Suprapubic skin (tissue), 4 donors: ENCODE measurements around the gene PNPLA1. TPM values are rescaled to one million over a fixed set of nuclear protein-coding genes. Genes with fewer than 3 reads are reported as not detected.
A peak's percentile ranks its signal among the peaks of the same experiment; 100 is the strongest.

Source experiments
- DNase-seq, 2 donors: peaks; one replicate each; pipeline ENCODE4 v3.0.0-alpha.2; 2019; ENCODE audit warnings: low spot score in 2 of 2
- H3K27ac ChIP-seq: fragments of 200-600 bp; sonication (generic); one replicate; pipeline ENCODE4 v1.5.1; 2019
- H3K27me3 ChIP-seq: fragments of 200-600 bp; sonication (generic); one replicate; pipeline ENCODE4 v1.5.1; 2019
- H3K36me3 ChIP-seq: fragments of 200-600 bp; sonication (generic); one replicate; pipeline ENCODE4 v1.5.1; 2019
- H3K4me1 ChIP-seq: fragments of 200-600 bp; sonication (generic); one replicate; pipeline ENCODE4 v1.5.1; 2019
- H3K4me3 ChIP-seq: fragments of 200-600 bp; sonication (generic); one replicate; pipeline ENCODE4 v1.5.1; 2019; ENCODE audit warnings: mild to moderate bottlenecking
- H3K9me3 ChIP-seq: fragments of 200-600 bp; sonication (generic); one replicate; pipeline ENCODE4 v1.5.1; 2019
- CTCF ChIP-seq, 2 donors: fragments of 200-600 bp in 1 of 2; fragments of 450-650 bp in 1 of 2; sonication (generic) in 1 of 2; IDR thresholded peaks; one replicate each; pipeline ENCODE4 v1.5.1; 2016 to 2019; ENCODE audit warnings: antibody characterized with exemption in 2 of 2, mild to moderate bottlenecking in 1 of 2, moderate library complexity in 1 of 2
- EP300 ChIP-seq: sonication (generic); formaldehyde crosslinking; IDR thresholded peaks from one replicate; pipeline ENCODE4 v1.6.1; 2017; ENCODE audit warnings: antibody characterized with exemption
- POLR2A ChIP-seq, 2 donors: fragments of 450-650 bp; IDR thresholded peaks; one replicate each; pipeline ENCODE4 v1.6.1; 2017; ENCODE audit warnings: antibody characterized with exemption in 2 of 2, mild to moderate bottlenecking in 2 of 2, moderate library complexity in 2 of 2
- POLR2AphosphoS5 ChIP-seq, 3 donors: sonication (generic); formaldehyde crosslinking; IDR thresholded peaks; one replicate each; pipeline ENCODE4 v1.6.1; 2017; ENCODE audit warnings: antibody characterized with exemption in 3 of 3
- WGBS: methylation state at CpG from one replicate; pipeline ENCODE4 v1.1.5; 2018; 5-methylcytosine and 5-hydroxymethylcytosine counted together
- total RNA-seq, 4 donors: library from RNA; depleted of rRNA; stranded (reverse); fragments of >200 nt; gene quantifications; one replicate each; pipeline ENCODE4 v1.1.0, GENCODE V29; 2016

The PNPLA1 gene
- total RNA-seq, 4 donors from 2014 or later, result 15.7 to 40.3 (median 32.9) TPM

- peaks cover 16% of the 10 kb centered on the region for H3K4me1 ChIP-seq
- H3K27me3 ChIP-seq, result peaks cover 7% of the 10 kb centered on the region
- no peak overlapping the region for H3K27ac ChIP-seq
- H3K9me3 ChIP-seq, result no peaks in the 10 kb centered on the region
- 77% methylated on average over 11 of the region's 12 CpGs for WGBS
- no peak for TF ChIP-seq POLR2A (IDR thresholded peaks at IDR 0.05)
- H3K36me3 ChIP-seq, result no peaks in the 10 kb centered on the region
- no peak overlapping the region for H3K4me3 ChIP-seq
- DNase-seq, result no peak
These were observed 69.3 kb downstream of the PNPLA1 start for GRCh38 chr6:36339146-36339545.

- H3K36me3 ChIP-seq, result no peaks in the 10 kb centered on the region
- peaks cover 9% of the 10 kb centered on the region for H3K4me1 ChIP-seq
- H3K27me3 ChIP-seq, result peaks cover under 1% of the 10 kb centered on the region
- no peak for DNase-seq
- H3K27ac ChIP-seq, result no peak overlapping the region
- WGBS, result 58% methylated on average over 12 of the region's 12 CpGs
- H3K9me3 ChIP-seq, result no peaks in the 10 kb centered on the region
- TF ChIP-seq POLR2AphosphoS5 (IDR thresholded peaks at IDR 0.05) (no peak), CTCF (IDR thresholded peaks at IDR 0.05) (no peak), EP300 (no peak), POLR2A (IDR thresholded peaks at IDR 0.05) (no peak)
- H3K4me3 ChIP-seq, result no peak overlapping the region
These were observed 70.4 kb downstream of the PNPLA1 start for GRCh38 chr6:36340306-36340617.

- TF ChIP-seq CTCF (IDR thresholded peaks at IDR 0.05) (peak; percentile 89 to 98), POLR2A (IDR thresholded peaks at IDR 0.05) (no peak), POLR2AphosphoS5 (IDR thresholded peaks at IDR 0.05) (no peak)
- no peaks in the 10 kb centered on the region for H3K9me3 ChIP-seq
- peak; percentile 86 to 88 for DNase-seq
- peak overlapping the region; percentile 9 for H3K4me3 ChIP-seq
- no peaks in the 10 kb centered on the region for H3K36me3 ChIP-seq
- WGBS, result 23% methylated on average over 32 of the region's 36 CpGs
- H3K27me3 ChIP-seq, result no peaks in the 10 kb centered on the region
- no peak overlapping the region for H3K27ac ChIP-seq
- peaks cover 9% of the 10 kb centered on the region for H3K4me1 ChIP-seq
These were observed 71.0 kb downstream of the PNPLA1 start for GRCh38 chr6:36340618-36341454.

- H3K27me3 ChIP-seq, result no peaks in the 10 kb centered on the region
- H3K27ac ChIP-seq, result no peak overlapping the region
- WGBS, result 93% methylated on average over 5 of the region's 5 CpGs
These were observed 73.3 kb downstream of the PNPLA1 start for GRCh38 chr6:36343109-36343680.

GRCh38 chr6:36345681-36346466 is 76.0 kb downstream of the PNPLA1 start:
- H3K36me3 ChIP-seq, result no peaks in the 10 kb centered on the region
- TF ChIP-seq EP300 (no peak), POLR2AphosphoS5 (IDR thresholded peaks at IDR 0.05) (no peak), CTCF (IDR thresholded peaks at IDR 0.05) (no peak), POLR2A (IDR thresholded peaks at IDR 0.05) (no peak)
- H3K9me3 ChIP-seq, result no peaks in the 10 kb centered on the region
- WGBS, result 71% methylated on average over 13 of the region's 13 CpGs
- H3K27me3 ChIP-seq, result no peaks in the 10 kb centered on the region
- no peak for DNase-seq
- H3K27ac ChIP-seq, result no peak overlapping the region
- H3K4me1 ChIP-seq, result peaks cover 4% of the 10 kb centered on the region
- H3K4me3 ChIP-seq, result no peak overlapping the region

More at GRCh38 chr6:36343109-36343680, 73.3 kb downstream of the PNPLA1 start:
- TF ChIP-seq POLR2A (IDR thresholded peaks at IDR 0.05) (no peak), CTCF (IDR thresholded peaks at IDR 0.05) (no peak), EP300 (no peak), POLR2AphosphoS5 (IDR thresholded peaks at IDR 0.05) (no peak)
- no peak for DNase-seq
- peaks cover 9% of the 10 kb centered on the region for H3K4me1 ChIP-seq
- no peak overlapping the region for H3K4me3 ChIP-seq
- no peaks in the 10 kb centered on the region for H3K9me3 ChIP-seq
- H3K36me3 ChIP-seq, result no peaks in the 10 kb centered on the region
